ENCODE data around the gene VAC14.

Gene VAC14

DNA sequence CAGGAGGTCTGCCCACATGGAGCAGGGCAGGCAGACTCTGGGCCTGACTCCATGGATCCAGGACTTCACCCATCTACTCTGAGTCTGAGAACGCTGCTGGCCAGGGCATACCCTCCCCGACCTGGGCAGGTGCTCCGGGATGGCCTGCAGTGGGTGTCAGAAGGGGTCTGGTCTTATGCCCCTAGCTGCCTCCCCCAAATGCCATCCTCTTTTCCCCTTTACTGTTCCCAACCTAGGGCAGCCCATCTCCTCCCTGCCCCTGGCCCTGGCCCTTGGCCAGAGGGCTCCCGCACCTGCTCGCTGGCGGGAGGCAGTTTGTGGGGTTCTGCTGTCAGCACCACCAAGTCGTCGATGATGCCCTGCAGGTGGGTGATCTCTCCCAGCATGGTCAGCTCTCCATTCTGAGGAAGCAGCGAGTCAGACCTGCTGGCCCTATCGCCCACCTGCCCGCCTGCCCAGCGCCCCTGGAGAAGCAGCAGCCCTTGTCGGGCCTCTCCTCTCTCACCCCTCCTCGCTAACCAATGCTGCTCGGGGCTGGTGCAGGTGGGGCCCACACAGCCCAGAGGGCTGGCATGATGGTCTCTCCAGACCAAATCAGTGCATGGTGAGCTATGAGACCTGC lies 123.3 kb downstream of the VAC14 start:
- ChIA-PET CTCF (interaction anchor here (0.6 to 1.8 kb wide), 3 partner anchors 40 to 96 kb away, joined by 4 to 7 read pairs (median 4); no protein-coding TSS in a partner anchor), POLR2A (no interaction called here)
- Histone ChIP-seq H3K4me3 (ENCODE audit: low read depth, low read length) (no peak overlapping the region), H3K9me3 (ENCODE audit: control insufficient read depth, insufficient read depth, low read depth, low read length) (no peaks in the 10 kb centered on the region), H3K36me3 (ENCODE audit: control insufficient read depth in 2 of 2, insufficient read depth in 1 of 2, low read length in 2 of 2) (peaks cover 19 to 77% of the 10 kb centered on the region in 2 experiments), H3K4me1 (ENCODE audit: control insufficient read depth, insufficient read depth, low read length) (no peaks in the 10 kb centered on the region), H3K27ac (ENCODE audit: extremely low read depth, low read depth, low read length) (no peak overlapping the region)
- TF ChIP-seq, protein P1, sequence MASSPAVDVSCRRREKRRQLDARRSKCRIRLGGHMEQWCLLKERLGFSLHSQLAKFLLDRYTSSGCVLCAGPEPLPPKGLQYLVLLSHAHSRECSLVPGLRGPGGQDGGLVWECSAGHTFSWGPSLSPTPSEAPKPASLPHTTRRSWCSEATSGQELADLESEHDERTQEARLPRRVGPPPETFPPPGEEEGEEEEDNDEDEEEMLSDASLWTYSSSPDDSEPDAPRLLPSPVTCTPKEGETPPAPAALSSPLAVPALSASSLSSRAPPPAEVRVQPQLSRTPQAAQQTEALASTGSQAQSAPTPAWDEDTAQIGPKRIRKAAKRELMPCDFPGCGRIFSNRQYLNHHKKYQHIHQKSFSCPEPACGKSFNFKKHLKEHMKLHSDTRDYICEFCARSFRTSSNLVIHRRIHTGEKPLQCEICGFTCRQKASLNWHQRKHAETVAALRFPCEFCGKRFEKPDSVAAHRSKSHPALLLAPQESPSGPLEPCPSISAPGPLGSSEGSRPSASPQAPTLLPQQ (tag by site-specific recombination; IDR thresholded peaks at IDR 0.05): peak; percentile 83
- TF ChIP-seq SETDB1 (IDR thresholded peaks at IDR 0.05; ENCODE audit: insufficient read length, low read length) (no peak), ZFP69B (tag by site-specific recombination; IDR thresholded peaks at IDR 0.05) (peak; percentile 40; the same call in 1 of the 2 replicates)

DNA sequence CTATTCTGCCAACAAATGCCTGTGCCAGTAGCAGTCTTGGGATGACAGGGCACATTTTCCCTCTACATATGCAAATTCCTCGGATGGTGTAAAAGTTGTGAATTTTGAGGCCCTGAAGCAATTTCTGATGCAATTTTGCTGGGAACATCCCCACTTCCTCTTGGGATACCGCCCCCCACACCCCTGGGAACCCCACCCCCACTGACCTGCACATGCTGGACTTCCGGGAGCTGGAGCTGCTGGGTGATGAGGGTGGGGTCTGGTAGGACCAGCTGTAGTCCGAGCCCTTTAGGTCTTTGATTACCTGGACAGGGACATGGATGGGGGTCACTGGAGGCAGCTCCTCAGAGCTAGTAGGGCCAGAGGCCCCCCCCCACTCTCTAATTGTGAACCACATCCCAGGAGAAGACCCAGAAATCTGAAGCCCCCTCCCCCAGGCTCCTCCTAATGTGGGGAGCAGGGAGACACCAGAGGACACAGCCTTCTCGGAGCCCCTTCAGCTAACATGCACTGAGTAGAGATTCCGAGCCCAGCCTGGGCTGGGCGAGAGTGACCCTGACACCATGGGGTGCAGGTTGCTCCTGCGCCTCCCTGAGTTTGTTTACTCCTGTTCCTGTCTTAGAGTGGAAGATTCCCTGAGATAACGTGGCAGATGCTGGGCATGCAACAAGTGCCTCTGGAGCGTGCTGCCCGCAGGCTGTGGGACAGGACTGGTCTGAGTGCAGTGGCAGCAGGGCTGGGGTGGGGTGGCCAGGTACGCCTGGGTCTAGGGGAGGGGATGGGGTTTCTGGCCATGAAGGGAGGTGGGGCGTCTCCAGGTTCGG lies 124.1 kb downstream of the VAC14 start:
- TF ChIP-seq SCRT2 (tag by site-specific recombination; IDR thresholded peaks at IDR 0.05) (peak; percentile 89), SCRT1 (tag by site-specific recombination; IDR thresholded peaks at IDR 0.05; ENCODE audit: borderline replicate concordance) (peak; percentile 49; the same call in 1 of the 2 replicates), ZNF544 (tag by site-specific recombination; IDR thresholded peaks at IDR 0.05) (no peak)
- Histone ChIP-seq H3K27ac (ENCODE audit: extremely low read depth, low read depth, low read length) (no peak overlapping the region), H3K36me3 (ENCODE audit: control insufficient read depth in 2 of 2, insufficient read depth in 1 of 2, low read length in 2 of 2) (peaks cover 21 to 84% of the 10 kb centered on the region in 2 experiments), H3K4me3 (ENCODE audit: low read depth, low read length) (no peak overlapping the region), H3K9me3 (ENCODE audit: control insufficient read depth, insufficient read depth, low read depth, low read length) (no peaks in the 10 kb centered on the region), H3K4me1 (ENCODE audit: control insufficient read depth, insufficient read depth, low read length) (no peaks in the 10 kb centered on the region)
- ChIA-PET CTCF (interaction anchor here (0.6 to 1.8 kb wide), 3 partner anchors 41 to 95 kb away, joined by 3 to 7 read pairs (median 4); no protein-coding TSS in a partner anchor), POLR2A (no interaction called here)

DNA sequence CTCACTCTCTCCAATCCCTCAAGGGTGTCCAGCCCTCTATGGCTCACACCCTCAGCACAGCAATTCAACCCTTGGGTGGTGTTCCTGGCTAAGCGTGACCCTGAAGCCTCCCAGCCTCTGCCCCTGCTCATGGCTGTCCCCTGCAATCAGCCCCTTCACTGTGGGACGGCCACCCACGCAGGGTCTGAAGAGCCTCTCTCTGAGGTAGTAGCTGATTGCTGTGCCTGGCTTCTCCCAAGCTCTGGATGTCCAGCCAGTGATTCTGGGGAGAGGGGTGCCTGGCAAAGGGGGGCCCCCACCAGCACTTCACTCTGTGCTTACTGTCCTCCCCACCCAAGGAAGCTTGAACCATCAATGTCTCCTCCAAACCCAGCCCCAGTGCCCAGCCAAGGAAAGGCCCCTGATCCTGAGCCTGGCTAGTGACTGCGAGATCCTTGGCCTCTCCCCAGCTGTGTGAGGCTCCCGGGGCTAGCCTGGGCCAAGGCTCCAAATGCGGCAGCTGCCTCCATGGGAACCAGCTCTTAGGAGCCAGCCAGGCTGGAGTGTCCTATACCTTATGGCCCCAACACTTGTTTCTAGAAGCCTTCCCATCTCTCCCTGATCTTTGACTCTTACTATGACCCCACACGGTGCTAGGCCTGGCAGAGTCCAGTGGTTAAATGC lies 125.0 kb downstream of the VAC14 start:
- H3K9me3 ChIP-seq (ENCODE audit: control insufficient read depth, insufficient read depth, low read depth, low read length): no peaks in the 10 kb centered on the region
- no peak overlapping the region for H3K4me3 ChIP-seq (ENCODE audit: low read depth, low read length)
- ChIA-PET CTCF (interaction anchor here (0.6 kb wide), 1 partner anchor 95 kb away, joined by 3 read pairs; no protein-coding TSS in a partner anchor), POLR2A (no interaction called here)
- peaks cover 24 to 91% of the 10 kb centered on the region in 2 experiments for H3K36me3 ChIP-seq (ENCODE audit: control insufficient read depth in 2 of 2, insufficient read depth in 1 of 2, low read length in 2 of 2)
- no peaks in the 10 kb centered on the region for H3K4me1 ChIP-seq (ENCODE audit: control insufficient read depth, insufficient read depth, low read length)
- no peak overlapping the region for H3K27ac ChIP-seq (ENCODE audit: extremely low read depth, low read depth, low read length)
- TF ChIP-seq TRIM28 (IDR thresholded peaks at IDR 0.05; ENCODE audit: borderline replicate concordance, low read length) (no peak), ZNF830 (tag by site-specific recombination; IDR thresholded peaks at IDR 0.05; ENCODE audit: low read depth) (no peak), ZNF544 (tag by site-specific recombination; IDR thresholded peaks at IDR 0.05) (no peak), ZNF473 (tag by site-specific recombination; IDR thresholded peaks at IDR 0.05) (no peak), ZNF121 (tag by site-specific recombination; IDR thresholded peaks at IDR 0.05) (no peak), ZNF132 (tag by site-specific recombination; IDR thresholded peaks at IDR 0.05; ENCODE audit: borderline replicate concordance) (no peak), ZNF660 (tag by site-specific recombination; IDR thresholded peaks at IDR 0.05) (no peak), ZNF157 (tag by site-specific recombination; IDR thresholded peaks at IDR 0.05) (no peak), ZSCAN16 (tag by site-specific recombination; IDR thresholded peaks at IDR 0.05) (no peak), ZNF514 (tag by site-specific recombination; IDR thresholded peaks at IDR 0.05) (no peak), ZNF670 (tag by site-specific recombination; IDR thresholded peaks at IDR 0.05; ENCODE audit: low read depth) (no peak), ZNF366 (tag by site-specific recombination; conservative IDR thresholded peaks at IDR 0.05) (no peak), ZNF174 (tag by site-specific recombination; IDR thresholded peaks at IDR 0.05) (no peak), ZNF677 (tag by site-specific recombination; IDR thresholded peaks at IDR 0.05) (no peak), ZNF623 (tag by site-specific recombination; IDR thresholded peaks at IDR 0.05) (no peak)
- TF ChIP-seq, protein P2, sequence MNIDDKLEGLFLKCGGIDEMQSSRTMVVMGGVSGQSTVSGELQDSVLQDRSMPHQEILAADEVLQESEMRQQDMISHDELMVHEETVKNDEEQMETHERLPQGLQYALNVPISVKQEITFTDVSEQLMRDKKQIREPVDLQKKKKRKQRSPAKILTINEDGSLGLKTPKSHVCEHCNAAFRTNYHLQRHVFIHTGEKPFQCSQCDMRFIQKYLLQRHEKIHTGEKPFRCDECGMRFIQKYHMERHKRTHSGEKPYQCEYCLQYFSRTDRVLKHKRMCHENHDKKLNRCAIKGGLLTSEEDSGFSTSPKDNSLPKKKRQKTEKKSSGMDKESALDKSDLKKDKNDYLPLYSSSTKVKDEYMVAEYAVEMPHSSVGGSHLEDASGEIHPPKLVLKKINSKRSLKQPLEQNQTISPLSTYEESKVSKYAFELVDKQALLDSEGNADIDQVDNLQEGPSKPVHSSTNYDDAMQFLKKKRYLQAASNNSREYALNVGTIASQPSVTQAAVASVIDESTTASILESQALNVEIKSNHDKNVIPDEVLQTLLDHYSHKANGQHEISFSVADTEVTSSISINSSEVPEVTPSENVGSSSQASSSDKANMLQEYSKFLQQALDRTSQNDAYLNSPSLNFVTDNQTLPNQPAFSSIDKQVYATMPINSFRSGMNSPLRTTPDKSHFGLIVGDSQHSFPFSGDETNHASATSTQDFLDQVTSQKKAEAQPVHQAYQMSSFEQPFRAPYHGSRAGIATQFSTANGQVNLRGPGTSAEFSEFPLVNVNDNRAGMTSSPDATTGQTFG (tag by site-specific recombination; IDR thresholded peaks at IDR 0.05; ENCODE audit: borderline replicate concordance): no peak
- TF ChIP-seq, protein P3, sequence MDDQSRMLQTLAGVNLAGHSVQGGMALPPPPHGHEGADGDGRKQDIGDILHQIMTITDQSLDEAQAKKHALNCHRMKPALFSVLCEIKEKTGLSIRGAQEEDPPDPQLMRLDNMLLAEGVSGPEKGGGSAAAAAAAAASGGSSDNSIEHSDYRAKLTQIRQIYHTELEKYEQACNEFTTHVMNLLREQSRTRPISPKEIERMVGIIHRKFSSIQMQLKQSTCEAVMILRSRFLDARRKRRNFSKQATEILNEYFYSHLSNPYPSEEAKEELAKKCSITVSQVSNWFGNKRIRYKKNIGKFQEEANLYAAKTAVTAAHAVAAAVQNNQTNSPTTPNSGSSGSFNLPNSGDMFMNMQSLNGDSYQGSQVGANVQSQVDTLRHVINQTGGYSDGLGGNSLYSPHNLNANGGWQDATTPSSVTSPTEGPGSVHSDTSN (CRISPR knock-in tag; IDR thresholded peaks at IDR 0.05): no peak
- TF ChIP-seq, protein P4, sequence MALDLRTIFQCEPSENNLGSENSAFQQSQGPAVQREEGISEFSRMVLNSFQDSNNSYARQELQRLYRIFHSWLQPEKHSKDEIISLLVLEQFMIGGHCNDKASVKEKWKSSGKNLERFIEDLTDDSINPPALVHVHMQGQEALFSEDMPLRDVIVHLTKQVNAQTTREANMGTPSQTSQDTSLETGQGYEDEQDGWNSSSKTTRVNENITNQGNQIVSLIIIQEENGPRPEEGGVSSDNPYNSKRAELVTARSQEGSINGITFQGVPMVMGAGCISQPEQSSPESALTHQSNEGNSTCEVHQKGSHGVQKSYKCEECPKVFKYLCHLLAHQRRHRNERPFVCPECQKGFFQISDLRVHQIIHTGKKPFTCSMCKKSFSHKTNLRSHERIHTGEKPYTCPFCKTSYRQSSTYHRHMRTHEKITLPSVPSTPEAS (tag by site-specific recombination; IDR thresholded peaks at IDR 0.05): no peak

Data from HEK293 (cell line).